K562 (cell line): Measurements from ENCODE around the gene ALB. TPM values are rescaled to one million over a fixed set of nuclear protein-coding genes. Genes with fewer than 3 reads are reported as not detected.

Experiments
- ATAC-seq: fragments of 200-7000 bp; cut with Tn5 transposase; 3 replicates; pipeline ENCODE4 v1.9.1; 2020; ENCODE audit warnings: moderate library complexity
- BruUV-seq: library from RNA; stranded (reverse); fragments of 400-500 nt; replicated peaks from 2 replicates; lab custom pipeline; 2021; lab: Mats Ljungman, UMichigan
- CTCF ChIA-PET: fragments of 300-600 bp; formaldehyde crosslinking; extraction: SDS; loops from one replicate; lab custom pipeline; 2021; ENCODE audit warnings: low intra/inter-chr PET ratio; lab: Yijun Ruan, JAX
- POLR2A ChIA-PET: fragments of 300-600, 350-650 bp; sonication (Branson Sonifier 250); formaldehyde crosslinking; extraction: SDS; loops from one replicate; lab custom pipeline; 2021; ENCODE audit warnings: antibody characterized with exemption, inconsistent platforms; lab: Yijun Ruan, JAX
- DNase-seq, 4 experiments: peaks; one replicate each; pipeline versions ENCODE4 v3.0.0 to v3.0.0-alpha.2; 2011 to 2018; ENCODE audit warnings: low spot score in 3 of 4, mixed read lengths in 3 of 4; ENCODE audit errors: extremely low read depth in 1 of 4
- FAIRE-seq: peaks from 2 replicates; lab custom pipeline; 2011; peaks lifted over from hg19 to GRCh38; lab: Jason Lieb, UNC
- H2AFZ ChIP-seq: 2 replicates; pipeline ENCODE4 v1.6.0; 2011; ENCODE audit warnings: low read depth, low read length, control low read depth, inconsistent platforms
- H3K27ac ChIP-seq: fragments of 200-600 bp; 3 replicates; pipeline ENCODE4 v1.8.0; 2011; ENCODE audit warnings: low read depth, mild to moderate bottlenecking, control low read depth, inconsistent platforms, low read length, moderate library complexity, mixed read lengths; ENCODE audit errors: extremely low read depth
- H3K27me3 ChIP-seq, 2 experiments: fragments of 300-600 bp in 1 of 2; 2 replicates in 1 of 2; 3 replicates in 1 of 2; pipeline versions ENCODE4 v1.6.0 to v1.8.0; 2011; ENCODE audit warnings: inconsistent platforms in 2 of 2, low read length in 2 of 2, mild to moderate bottlenecking in 1 of 2, mixed read lengths in 1 of 2, moderate library complexity in 1 of 2; ENCODE audit not compliant: control insufficient read depth in 2 of 2, insufficient read depth in 2 of 2
- H3K36me3 ChIP-seq: fragments of 300-600 bp; 3 replicates; pipeline ENCODE4 v1.8.0; 2011; ENCODE audit warnings: mild to moderate bottlenecking, low read length, inconsistent platforms; ENCODE audit not compliant: control insufficient read depth, insufficient read depth
- H3K4me1 ChIP-seq, 2 experiments: fragments of 200-600 bp in 1 of 2; replicated peaks in 1 of 2; 2 replicates in 1 of 2; 3 replicates in 1 of 2; pipeline versions ENCODE4 v1.5.1 to v1.8.0; 2011; ENCODE audit warnings: inconsistent platforms in 2 of 2, low read length in 2 of 2, mild to moderate bottlenecking in 1 of 2, mixed read lengths in 1 of 2, moderate library complexity in 1 of 2; ENCODE audit not compliant: control insufficient read depth in 2 of 2, insufficient read depth in 2 of 2
- H3K4me2 ChIP-seq: 2 replicates; pipeline ENCODE4 v1.6.1; 2011; ENCODE audit warnings: low read length, control low read depth, inconsistent platforms, mixed read lengths; ENCODE audit not compliant: insufficient read depth
- H3K4me3 ChIP-seq: fragments of 200-600 bp; sonication (generic), shearing (Covaris generic); 2 replicates; pipeline ENCODE4 v1.5.1; 2016; ENCODE audit warnings: control low read depth, inconsistent platforms
- H3K79me2 ChIP-seq: fragments of 200-600 bp; 3 replicates; pipeline ENCODE4 v1.8.0; 2011; ENCODE audit warnings: low read length, inconsistent platforms; ENCODE audit not compliant: control insufficient read depth, insufficient read depth
- H3K9ac ChIP-seq, 2 experiments: 2 replicates each; pipeline versions ENCODE4 v1.6.0 to v1.6.1; 2011; ENCODE audit warnings: low read depth in 2 of 2, low read length in 2 of 2, control low read depth in 1 of 2, inconsistent platforms in 1 of 2, mild to moderate bottlenecking in 1 of 2, mixed read lengths in 1 of 2; ENCODE audit not compliant: insufficient read depth in 1 of 2
- H3K9me1 ChIP-seq: one replicate; pipeline ENCODE4 v1.6.0; 2011; ENCODE audit warnings: inconsistent platforms, mild to moderate bottlenecking, low read length, moderate library complexity; ENCODE audit not compliant: control insufficient read depth, insufficient read depth
- H3K9me3 ChIP-seq: replicated peaks from 2 replicates; pipeline ENCODE4 v1.5.1; 2011; ENCODE audit warnings: low read depth, low read length, inconsistent platforms; ENCODE audit not compliant: control insufficient read depth, insufficient read depth
- H4K20me1 ChIP-seq: replicated peaks from 2 replicates; pipeline ENCODE4 v1.6.1; 2011; ENCODE audit warnings: low read length, inconsistent platforms, mixed read lengths; ENCODE audit not compliant: control insufficient read depth, insufficient read depth
- BRCA1 ChIP-seq, 2 experiments: fragments of 450-650 bp in 1 of 2; sonication (generic) in 1 of 2; formaldehyde crosslinking in 1 of 2; IDR thresholded peaks; 2 replicates each; pipeline versions ENCODE4 v1.5.0 to v1.6.1; 2017 to 2020; ENCODE audit warnings: mild to moderate bottlenecking in 1 of 2, missing genetic modification reagents in 1 of 2
- IFI16 ChIP-seq: fragments of 250-450 bp; sonication (Bioruptor Pico); IDR thresholded peaks from 2 replicates; pipeline ENCODE4 v2.1.2; 2022; ENCODE audit warnings: mild to moderate bottlenecking, inconsistent platforms
- KLF6 ChIP-seq: fragments of 250-450 bp; sonication (Bioruptor Pico); IDR thresholded peaks from 2 replicates; pipeline ENCODE4 v1.4.0; 2020; ENCODE audit warnings: mild to moderate bottlenecking, moderate library complexity, borderline replicate concordance
- LEF1 ChIP-seq: fragments of 450-650 bp; IDR thresholded peaks from 2 replicates; pipeline ENCODE4 v1.6.1; 2016; ENCODE audit warnings: mild to moderate bottlenecking
- NFYB ChIP-seq: IDR thresholded peaks from 2 replicates; pipeline ENCODE4 v1.6.1; 2011; ENCODE audit warnings: mild to moderate bottlenecking, moderate library complexity; ENCODE audit not compliant: insufficient read length; ENCODE audit errors: extremely low read depth
- RB1 ChIP-seq: fragments of 450-650 bp; IDR thresholded peaks from 2 replicates; pipeline ENCODE4 v1.6.1; 2017; ENCODE audit warnings: low read depth, mild to moderate bottlenecking
- SIN3A ChIP-seq, 2 experiments: fragments of 150-350 bp in 1 of 2; IDR thresholded peaks; 2 replicates each; pipeline ENCODE4 v1.6.1; 2011 to 2016; ENCODE audit warnings: borderline replicate concordance in 2 of 2, low read depth in 2 of 2, low read length in 2 of 2, mild to moderate bottlenecking in 2 of 2, moderate library complexity in 2 of 2; ENCODE audit not compliant: control insufficient read depth in 1 of 2
- THRAP3 ChIP-seq: fragments of 450-650 bp; IDR thresholded peaks from 2 replicates; pipeline ENCODE4 v1.6.1; 2016; ENCODE audit warnings: mild to moderate bottlenecking, inconsistent platforms, borderline replicate concordance
- ZBTB5 ChIP-seq: fragments of 450-650 bp; IDR thresholded peaks from 2 replicates; pipeline ENCODE4 v1.6.1; 2017; ENCODE audit warnings: antibody characterized with exemption
- ZEB2 ChIP-seq: fragments of 450-650 bp; IDR thresholded peaks from 2 replicates; pipeline ENCODE4 v1.6.1; 2016
- ZHX1 ChIP-seq: fragments of 150-350 bp; conservative IDR thresholded peaks from 2 replicates; pipeline ENCODE4 v1.6.1; 2014; ENCODE audit warnings: low read length
- ZNF277 ChIP-seq: fragments of 250-450 bp; sonication (Bioruptor Pico); IDR thresholded peaks from 2 replicates; pipeline ENCODE4 v1.8.0; 2022; ENCODE audit warnings: inconsistent platforms, mild to moderate bottlenecking, moderate library complexity, borderline replicate concordance
- ZNF408 ChIP-seq: fragments of 250-450 bp; sonication (Bioruptor Pico); IDR thresholded peaks from 2 replicates; pipeline ENCODE4 v1.4.0; 2020; ENCODE audit warnings: low read depth, mild to moderate bottlenecking, moderate library complexity
- ZNF695 ChIP-seq: fragments of 450-650 bp; formaldehyde crosslinking; IDR thresholded peaks from 2 replicates; pipeline ENCODE4 v1.4.0; 2020; ENCODE audit warnings: mild to moderate bottlenecking, moderate library complexity
- WGBS: fragments of 100-300 bp; shearing (Covaris generic); methylation state at CpG from one replicate; pipeline ENCODE4 v1.1.6; 2016; ENCODE audit warnings: low coverage, mixed read lengths; ENCODE audit not compliant: insufficient coverage; ENCODE audit errors: missing lambda C conversion rate; 5-methylcytosine and 5-hydroxymethylcytosine counted together
- in situ Hi-C: fragments of 300-500 bp; cut with MboI; formaldehyde crosslinking; loops from 4 replicates; pipeline ENCODE4 v1.15.0; 2018; ENCODE audit warnings: inconsistent platforms, mixed read lengths
- intact Hi-C: fragments of 100-400 bp; cut with micrococcal nuclease; formaldehyde crosslinking; loops from 2 replicates; pipeline ENCODE4 v1.14.2; 2022
- polyA plus RNA-seq, 8 experiments: library from polyadenylated mRNA; depleted of rRNA in 4 of 8; stranded (reverse) in 5 of 8; unstranded in 3 of 8; fragments of >200 nt; fragmentation: Nextera tagmentation in 2 of 8; fragmentation: Illumina TruSeq in 1 of 8; extraction: Ambion mirVana in 2 of 8; extraction: Trizol in 1 of 8; gene quantifications; 2 replicates each; pipeline versions ENCODE4 v1.2.1 to v1.2.3, GENCODE V29; 2011 to 2014; ENCODE audit warnings: inconsistent platforms in 1 of 8, missing spikeins in 1 of 8
- total RNA-seq, 7 experiments: library from RNA; depleted of rRNA in 6 of 7; stranded (reverse); fragments of >200 nt in 6 of 7; fragmentation: Illumina TruSeq in 2 of 7; extraction: Trizol in 2 of 7; gene quantifications; 2 replicates each; pipeline versions ENCODE4 v1.2.1 to v1.2.3, GENCODE V29; 2011 to 2021; ENCODE audit warnings: low replicate concordance in 1 of 7
- TF ChIP-seq, protein P1 (sequence below): fragments of 450-650 bp; formaldehyde crosslinking; IDR thresholded peaks from 2 replicates; pipeline ENCODE4 v1.4.0; 2020; ENCODE audit warnings: mild to moderate bottlenecking, mixed read lengths

ALB gene
- total and polyA plus RNA-seq, 9 of the 15 experiments (the other 6 are each of a cell fraction or from before 2014, with no cell fraction given): 0.04 to 18.5 (median 0.20) TPM; not detected in 2

DNA sequence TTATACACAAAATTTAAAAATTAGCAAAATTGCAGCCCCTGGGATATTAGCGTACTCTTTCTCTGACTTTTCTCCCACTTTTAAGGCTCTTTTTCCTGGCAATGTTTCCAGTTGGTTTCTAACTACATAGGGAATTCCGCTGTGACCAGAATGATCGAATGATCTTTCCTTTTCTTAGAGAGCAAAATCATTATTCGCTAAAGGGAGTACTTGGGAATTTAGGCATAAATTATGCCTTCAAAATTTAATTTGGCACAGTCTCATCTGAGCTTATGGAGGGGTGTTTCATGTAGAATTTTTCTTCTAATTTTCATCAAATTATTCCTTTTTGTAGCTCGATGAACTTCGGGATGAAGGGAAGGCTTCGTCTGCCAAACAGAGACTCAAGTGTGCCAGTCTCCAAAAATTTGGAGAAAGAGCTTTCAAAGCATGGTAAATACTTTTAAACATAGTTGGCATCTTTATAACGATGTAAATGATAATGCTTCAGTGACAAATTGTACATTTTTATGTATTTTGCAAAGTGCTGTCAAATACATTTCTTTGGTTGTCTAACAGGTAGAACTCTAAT lies 6.0 kb downstream of the ALB start:
- Histone ChIP-seq H3K27ac (no peak overlapping the region), H3K9ac (no peak overlapping the region), H2AFZ (no peak overlapping the region), H3K36me3 (no peaks in the 10 kb centered on the region), H3K9me3 (no peaks in the 10 kb centered on the region), H3K79me2 (no peaks in the 10 kb centered on the region), H3K4me3 (no peak overlapping the region), H3K4me2 (no peak overlapping the region), H4K20me1 (no peaks in the 10 kb centered on the region), H3K4me1 (no peaks in the 10 kb centered on the region), H3K9me1 (no peaks in the 10 kb centered on the region), H3K27me3 (no peaks in the 10 kb centered on the region)
- POLR2A ChIA-PET: no interaction called here
- DNase-seq (no peak), ATAC-seq (no peak), FAIRE-seq (no peak)
- CTCF ChIA-PET: no interaction called here
- BruUV-seq: no TSS peak
- in situ Hi-C loops (no loop called here), intact Hi-C loops (no loop called here)
- WGBS: 33% methylated on average over 8 of the region's 8 CpGs
- TF ChIP-seq BRCA1 (IDR thresholded peaks at IDR 0.05) (no peak), BRCA1 (CRISPR knock-in tag; IDR thresholded peaks at IDR 0.05) (no peak), ZHX1 (no peak), THRAP3 (no peak), RB1 (no peak), IFI16 (CRISPR knock-in tag) (no peak), SIN3A (IDR thresholded peaks at IDR 0.05; ENCODE audit: borderline replicate concordance in 2 of 2, control insufficient read depth in 1 of 2, low read depth in 2 of 2, low read length in 2 of 2) (no peak), ZBTB5 (no peak), LEF1 (no peak), NFYB (no peak), ZNF695 (CRISPR knock-in tag) (no peak), ZEB2 (no peak), ZNF408 (CRISPR knock-in tag) (no peak), KLF6 (CRISPR knock-in tag) (no peak), ZNF277 (CRISPR knock-in tag) (no peak)
- TF ChIP-seq, protein P1, sequence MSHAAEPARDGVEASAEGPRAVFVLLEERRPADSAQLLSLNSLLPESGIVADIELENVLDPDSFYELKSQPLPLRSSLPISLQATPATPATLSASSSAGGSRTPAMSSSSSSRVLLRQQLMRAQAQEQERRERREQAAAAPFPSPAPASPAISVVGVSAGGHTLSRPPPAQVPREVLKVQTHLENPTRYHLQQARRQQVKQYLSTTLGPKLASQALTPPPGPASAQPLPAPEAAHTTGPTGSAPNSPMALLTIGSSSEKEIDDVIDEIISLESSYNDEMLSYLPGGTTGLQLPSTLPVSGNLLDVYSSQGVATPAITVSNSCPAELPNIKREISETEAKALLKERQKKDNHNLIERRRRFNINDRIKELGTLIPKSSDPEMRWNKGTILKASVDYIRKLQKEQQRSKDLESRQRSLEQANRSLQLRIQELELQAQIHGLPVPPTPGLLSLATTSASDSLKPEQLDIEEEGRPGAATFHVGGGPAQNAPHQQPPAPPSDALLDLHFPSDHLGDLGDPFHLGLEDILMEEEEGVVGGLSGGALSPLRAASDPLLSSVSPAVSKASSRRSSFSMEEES (CRISPR knock-in tag): no peak
